Sigmoid colon (tissue), 4 donors: Measurements from ENCODE around the gene RBFOX2.

Experiments used
- CTCF ChIP-seq, 4 experiments: fragments of 450-650 bp in 3 of 4; fragments of 200-600 bp in 1 of 4; IDR thresholded peaks; one replicate each; pipeline ENCODE4 v1.5.1; 2016 to 2019; ENCODE audit warnings: antibody characterized with exemption in 4 of 4, mild to moderate bottlenecking in 3 of 4, moderate library complexity in 2 of 4
- POLR2A ChIP-seq, 2 donors: fragments of 450-650 bp; IDR thresholded peaks; one replicate each; pipeline ENCODE4 v1.6.1; 2016; ENCODE audit warnings: antibody characterized with exemption in 2 of 2, mild to moderate bottlenecking in 2 of 2, moderate library complexity in 2 of 2
- POLR2AphosphoS5 ChIP-seq, 4 donors: sonication (generic); formaldehyde crosslinking; IDR thresholded peaks; one replicate each; pipeline ENCODE4 v1.6.1; 2017; ENCODE audit warnings: antibody characterized with exemption in 4 of 4

- TF ChIP-seq CTCF (IDR thresholded peaks at IDR 0.05), result no peak
- TF ChIP-seq POLR2AphosphoS5 (IDR thresholded peaks at IDR 0.05), result no peak
- TF ChIP-seq POLR2A (IDR thresholded peaks at IDR 0.05), result no peak
Observed at GRCh38 chr22:35830305-35830704, 198.3 kb downstream of the RBFOX2 start.
